Spleen (tissue), 11 donors: ENCODE data around the gene IDH2. TPM values are rescaled to one million over a fixed set of nuclear protein-coding genes. Genes with fewer than 3 reads are reported as not detected.
A peak's percentile ranks its signal among the peaks of the same experiment; 100 is the strongest.

Experiments used
- DNase-seq: peaks from one replicate; pipeline ENCODE4 v3.0.0-alpha.2; 2020
- H3K27ac ChIP-seq, 8 donors: fragments of 200-600 bp; sonication (generic) in 7 of 8; 1 replicate in 4 of 8; 2 replicates in 4 of 8; pipeline versions ENCODE4 v1.5.0 to v1.8.0; 2016 to 2021; ENCODE audit warnings: inconsistent platforms in 4 of 8, mild to moderate bottlenecking in 4 of 8, moderate library complexity in 1 of 8
- H3K27me3 ChIP-seq, 7 donors: fragments of 200-600 bp; sonication (generic) in 6 of 7; replicated peaks in 1 of 7; 1 replicate in 4 of 7; 2 replicates in 3 of 7; pipeline versions ENCODE4 v1.5.0 to v1.8.0; 2016 to 2021; ENCODE audit warnings: inconsistent platforms in 3 of 7, mild to moderate bottlenecking in 1 of 7
- H3K36me3 ChIP-seq, 6 donors: fragments of 200-600 bp; sonication (generic) in 5 of 6; 1 replicate in 4 of 6; 2 replicates in 2 of 6; pipeline versions ENCODE4 v1.5.0 to v1.8.0; 2016 to 2021; ENCODE audit warnings: inconsistent platforms in 2 of 6
- H3K4me1 ChIP-seq, 6 donors: fragments of 200-600 bp; sonication (generic) in 5 of 6; 1 replicate in 3 of 6; 2 replicates in 3 of 6; pipeline versions ENCODE4 v1.5.0 to v1.8.0; 2016 to 2021; ENCODE audit warnings: inconsistent platforms in 3 of 6
- H3K4me3 ChIP-seq, 8 donors: fragments of 200-600 bp; sonication (generic) in 7 of 8; 1 replicate in 4 of 8; 2 replicates in 4 of 8; pipeline versions ENCODE4 v1.5.0 to v1.8.0; 2016 to 2021; ENCODE audit warnings: inconsistent platforms in 4 of 8, mild to moderate bottlenecking in 4 of 8, moderate library complexity in 2 of 8
- H3K9me3 ChIP-seq, 8 donors: fragments of 200-600 bp; sonication (generic) in 7 of 8; 1 replicate in 4 of 8; 2 replicates in 4 of 8; pipeline versions ENCODE4 v1.5.0 to v1.8.0; 2016 to 2021; ENCODE audit warnings: inconsistent platforms in 4 of 8
- POLR2A ChIP-seq, 3 donors: fragments of 450-650 bp; IDR thresholded peaks; one replicate each; pipeline ENCODE4 v1.5.1; 2017; ENCODE audit warnings: antibody characterized with exemption in 3 of 3, mild to moderate bottlenecking in 1 of 3
- POLR2AphosphoS5 ChIP-seq, 3 donors: sonication (generic); formaldehyde crosslinking; IDR thresholded peaks; one replicate each; pipeline ENCODE4 v1.5.1; 2017; ENCODE audit warnings: antibody characterized with exemption in 3 of 3
- WGBS, 5 donors: extraction: QIAGEN DNeasy Blood & Tissue Kit in 3 of 5; methylation state at CpG; one replicate each; pipeline versions ENCODE4 v1.1.5 to v1.1.7; 2013 to 2018; 5-methylcytosine and 5-hydroxymethylcytosine counted together
- intact Hi-C: fragments of 100-400 bp; cut with DNase I; formaldehyde crosslinking; loops from one replicate; pipeline ENCODE4 v1.15.0; 2023; ENCODE audit warnings: low total_unique reads
- polyA plus RNA-seq, 3 donors: library from polyadenylated mRNA; stranded (reverse); fragments of 200-250 nt; gene quantifications; one replicate each; pipeline ENCODE4 v1.2.1, GENCODE V29; 2013
- total RNA-seq, 7 donors: library from RNA; depleted of rRNA in 3 of 7; stranded (reverse); fragments of >200 nt in 3 of 7; fragmentation: NEBNext Ultra II Directional in 4 of 7; extraction: Animal tissue kit (Norgen Biotek cat#: 25700) in 4 of 7; gene quantifications; one replicate each; pipeline versions ENCODE4 v1.1.0 to v1.2.1, GENCODE V29; 2016 to 2021
- TF ChIP-seq, protein P1 (sequence below), 11 experiments: fragments of 200-600 bp in 7 of 11; fragments of 450-650 bp in 4 of 11; sonication (generic) in 4 of 11; IDR thresholded peaks in 8 of 11; conservative IDR thresholded peaks in 3 of 11; 1 replicate in 7 of 11; 2 replicates in 4 of 11; pipeline versions ENCODE4 v1.4.0 to v1.8.0; 2016 to 2021; ENCODE audit warnings: antibody characterized with exemption in 11 of 11, inconsistent platforms in 4 of 11, mild to moderate bottlenecking in 1 of 11
- donor health status: healthy with polysubstance abuse.
- donor health status: DM: no; HTN: no; CAD: no; lungs with moderate emphysema.
- donor health status: DM: no; HTN: no; CAD: no.
- donor health status: Bipolar disorder and iron deficiency.
- donor health status: healthy.
- donor health status: DM: no; HTN: no; CAD: no.
- donor health status: DM: yes; HTN: yes; CAD: no.

Gene IDH2
- total and polyA plus RNA-seq, 10 donors, result 36.4 to 70.9 (median 53.0) TPM

DNA sequence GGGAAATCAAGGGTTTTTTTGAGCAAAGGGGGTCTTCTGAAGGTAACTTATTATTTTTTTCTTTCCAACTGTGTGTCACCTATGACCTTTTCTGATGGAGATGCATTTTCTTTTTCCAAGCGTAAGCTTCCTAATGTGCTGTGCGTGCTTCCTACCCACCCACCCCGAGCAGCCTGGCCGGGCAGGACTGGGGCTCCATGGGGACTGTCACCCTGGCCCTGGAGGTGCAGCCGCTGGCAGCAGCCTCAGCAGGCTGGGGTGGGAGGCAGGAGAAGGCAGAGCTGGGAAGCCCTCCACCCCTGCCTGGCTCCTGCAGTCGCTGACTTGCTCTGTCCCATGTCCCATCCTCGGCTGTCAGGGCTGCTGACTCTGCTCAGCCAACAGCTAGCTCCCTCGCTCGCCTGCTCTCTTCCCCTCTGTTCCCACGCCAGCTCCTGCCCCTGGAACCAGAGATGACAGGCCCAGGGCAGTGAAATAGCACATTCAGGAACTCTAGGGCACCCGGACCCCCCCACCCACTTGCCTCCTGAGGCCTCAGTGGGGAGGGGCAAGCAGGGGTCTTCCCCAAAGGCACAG, 21.4 kb downstream of the IDH2 start:
- peaks cover 0 to 30% (median 7%) of the 10 kb centered on the region in 6 donors for H3K4me1 ChIP-seq
- no peaks in the 10 kb centered on the region for H3K9me3 ChIP-seq
- H3K4me3 ChIP-seq, result no peak overlapping the region
- TF ChIP-seq POLR2AphosphoS5 (IDR thresholded peaks at IDR 0.05), result peak in 2 of 3 donors; percentile 10 to 39
- TF ChIP-seq POLR2A (IDR thresholded peaks at IDR 0.05), result no peak
- H3K27me3 ChIP-seq, result no peaks in the 10 kb centered on the region
- H3K27ac ChIP-seq, result peak overlapping the region in 3 of 8 donors; percentile 38 to 46 (median 45)
- intact Hi-C loops, result loop anchor here (10.0 kb wide), 1 partner anchor 316 kb away; no protein-coding TSS in a partner anchor
- 86 to 96% (median 91%) methylated on average over 10 to 11 of the region's 11 CpGs for whole genome bisulfite sequencing, 5 donors
- no peak for DNase-seq
- peaks cover 0 to 99% (median 68%) of the 10 kb centered on the region in 6 donors for H3K36me3 ChIP-seq

DNA sequence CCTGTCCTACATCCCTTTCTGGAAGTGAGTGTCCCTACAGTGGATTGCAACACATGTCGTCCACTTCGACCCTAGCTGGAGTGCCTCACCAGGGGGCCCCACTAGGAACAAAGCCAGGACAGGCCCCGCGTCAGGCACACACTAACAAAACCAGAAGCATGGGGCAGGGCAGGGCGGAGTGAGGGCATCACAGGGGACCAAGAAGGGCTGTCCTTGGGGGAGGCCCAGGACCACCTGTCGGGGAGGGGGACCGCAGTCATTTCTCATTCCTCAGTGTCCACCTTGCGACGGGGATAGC, 21.9 kb downstream of the IDH2 start:
- TF ChIP-seq POLR2A (IDR thresholded peaks at IDR 0.05), result no peak
- TF ChIP-seq, protein P1, sequence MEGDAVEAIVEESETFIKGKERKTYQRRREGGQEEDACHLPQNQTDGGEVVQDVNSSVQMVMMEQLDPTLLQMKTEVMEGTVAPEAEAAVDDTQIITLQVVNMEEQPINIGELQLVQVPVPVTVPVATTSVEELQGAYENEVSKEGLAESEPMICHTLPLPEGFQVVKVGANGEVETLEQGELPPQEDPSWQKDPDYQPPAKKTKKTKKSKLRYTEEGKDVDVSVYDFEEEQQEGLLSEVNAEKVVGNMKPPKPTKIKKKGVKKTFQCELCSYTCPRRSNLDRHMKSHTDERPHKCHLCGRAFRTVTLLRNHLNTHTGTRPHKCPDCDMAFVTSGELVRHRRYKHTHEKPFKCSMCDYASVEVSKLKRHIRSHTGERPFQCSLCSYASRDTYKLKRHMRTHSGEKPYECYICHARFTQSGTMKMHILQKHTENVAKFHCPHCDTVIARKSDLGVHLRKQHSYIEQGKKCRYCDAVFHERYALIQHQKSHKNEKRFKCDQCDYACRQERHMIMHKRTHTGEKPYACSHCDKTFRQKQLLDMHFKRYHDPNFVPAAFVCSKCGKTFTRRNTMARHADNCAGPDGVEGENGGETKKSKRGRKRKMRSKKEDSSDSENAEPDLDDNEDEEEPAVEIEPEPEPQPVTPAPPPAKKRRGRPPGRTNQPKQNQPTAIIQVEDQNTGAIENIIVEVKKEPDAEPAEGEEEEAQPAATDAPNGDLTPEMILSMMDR (IDR thresholded peaks at IDR 0.05 in 8 of 11, conservative IDR thresholded peaks at IDR 0.05 in 3 of 11), result no peak
- no peak for TF ChIP-seq POLR2AphosphoS5 (IDR thresholded peaks at IDR 0.05)
- Histone ChIP-seq H3K27me3 (no peaks in the 10 kb centered on the region), H3K36me3 (peaks cover 0 to 99% (median 70%) of the 10 kb centered on the region in 6 donors), H3K4me1 (peaks cover 0 to 26% (median 7%) of the 10 kb centered on the region in 6 donors), H3K9me3 (no peaks in the 10 kb centered on the region), H3K4me3 (no peak overlapping the region), H3K27ac (peak overlapping the region in 2 of 8 donors; percentile 27 to 45)
- DNase-seq, result no peak
- intact Hi-C loops, result loop anchor here (10.0 kb wide), 1 partner anchor 316 kb away; no protein-coding TSS in a partner anchor
- WGBS, 5 donors, result 76 to 82% (median 80%) methylated on average over 9 of the region's 9 CpGs

DNA sequence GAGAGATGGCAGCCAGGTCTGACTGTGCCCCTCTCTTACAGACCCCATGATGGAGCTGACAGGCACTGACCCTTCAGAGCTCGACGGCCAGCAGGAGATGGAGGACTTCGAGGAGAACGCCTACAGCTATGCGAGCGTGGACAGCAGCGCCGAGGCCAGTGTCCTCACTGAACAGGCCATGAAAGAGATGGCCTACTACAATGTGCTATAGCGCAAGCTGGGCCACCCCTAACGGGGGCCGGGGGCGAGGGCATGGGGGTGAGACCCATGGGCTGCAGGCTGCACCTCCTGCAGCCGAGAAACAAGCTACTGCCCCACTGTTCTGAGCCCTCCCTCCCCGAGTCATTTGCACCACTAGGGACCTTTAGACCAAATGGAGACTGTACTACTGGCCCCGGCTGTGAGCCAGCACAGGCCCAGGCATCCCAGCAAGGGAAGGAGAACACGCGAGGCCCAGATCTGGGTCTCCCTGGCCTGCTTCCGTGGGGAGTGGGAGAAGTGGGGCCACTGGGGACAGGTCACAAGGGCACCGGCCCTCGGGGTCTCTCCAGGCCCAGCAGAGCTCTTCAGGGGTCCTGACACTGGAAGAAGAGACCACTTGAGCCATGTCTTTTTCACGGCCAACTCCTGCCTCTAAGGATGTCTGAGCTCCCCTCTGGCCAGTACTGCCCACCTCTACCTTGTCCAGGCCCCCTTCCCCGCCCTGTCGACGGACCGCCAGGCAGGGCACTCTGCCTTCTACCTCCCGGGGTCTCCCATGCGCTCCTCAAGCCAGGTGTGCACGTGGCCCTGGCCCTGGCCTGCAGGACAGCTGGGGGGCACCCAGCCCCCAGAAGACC, 22.4 kb downstream of the IDH2 start:
- Histone ChIP-seq H3K27ac (peak overlapping the region in 2 of 8 donors; percentile 27 to 45), H3K36me3 (peaks cover 0 to 99% (median 69%) of the 10 kb centered on the region in 6 donors)
- intact Hi-C loops, result loop anchor here (10.0 kb wide), 1 partner anchor 315 kb away; no protein-coding TSS in a partner anchor

DNA sequence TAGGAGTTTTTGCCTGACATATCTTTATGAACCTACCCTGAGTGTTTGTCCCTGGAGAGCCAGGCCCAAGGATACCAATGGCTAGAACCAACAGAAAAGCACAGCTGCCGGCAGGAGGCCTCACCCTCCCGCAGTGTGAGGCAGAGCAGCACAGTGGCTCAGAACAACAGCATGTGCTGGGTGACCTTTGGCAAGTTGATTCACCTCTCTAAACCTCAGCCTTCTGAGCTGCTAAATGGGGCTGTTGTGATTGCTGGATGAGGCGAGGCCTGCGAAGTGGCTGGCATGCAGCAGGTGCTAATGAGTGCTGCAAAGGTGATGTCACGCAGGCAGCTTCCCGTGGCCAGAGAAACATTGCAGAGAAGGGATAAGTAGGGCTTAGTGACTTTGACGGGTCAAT, 23.3 kb downstream of the IDH2 start:
- H3K36me3 ChIP-seq, result peaks cover 0 to 99% (median 68%) of the 10 kb centered on the region in 6 donors
- peak in 1 of 3 donors; percentile 16 for TF ChIP-seq POLR2AphosphoS5 (IDR thresholded peaks at IDR 0.05)
- TF ChIP-seq POLR2A (IDR thresholded peaks at IDR 0.05), result no peak
- TF ChIP-seq, protein P1 (IDR thresholded peaks at IDR 0.05 in 8 of 11, conservative IDR thresholded peaks at IDR 0.05 in 3 of 11), result no peak
- intact Hi-C loops, result no loop called here

More for the DNA sequence above, 22.4 kb downstream of the IDH2 start:
- H3K27me3 ChIP-seq, result no peaks in the 10 kb centered on the region
- WGBS, 5 donors, result 89 to 96% (median 92%) methylated on average over 18 to 28 of the region's 28 CpGs
- no peaks in the 10 kb centered on the region for H3K9me3 ChIP-seq
- no peak overlapping the region for H3K4me3 ChIP-seq
- H3K4me1 ChIP-seq, result peaks cover 0 to 26% (median 7%) of the 10 kb centered on the region in 6 donors
- TF ChIP-seq, protein P1 (IDR thresholded peaks at IDR 0.05 in 8 of 11, conservative IDR thresholded peaks at IDR 0.05 in 3 of 11), result no peak
- TF ChIP-seq POLR2A (IDR thresholded peaks at IDR 0.05), result no peak
- TF ChIP-seq POLR2AphosphoS5 (IDR thresholded peaks at IDR 0.05), result peak in 1 of 3 donors; percentile 34
- DNase-seq, result no peak

More for the DNA sequence above, 23.3 kb downstream of the IDH2 start:
- no peak overlapping the region for H3K4me3 ChIP-seq
- whole genome bisulfite sequencing, 5 donors, result 86 to 93% (median 92%) methylated on average over 7 of the region's 7 CpGs
- H3K4me1 ChIP-seq, result peaks cover 0 to 22% (median 7%) of the 10 kb centered on the region in 6 donors
- H3K27me3 ChIP-seq, result no peaks in the 10 kb centered on the region
- no peak for DNase-seq
- peak overlapping the region in 1 of 8 donors; percentile 18 for H3K27ac ChIP-seq
- no peaks in the 10 kb centered on the region for H3K9me3 ChIP-seq
